Naive thymus-derived CD4-positive, alpha-beta T cell (primary cell): ENCODE measurements around the gene DHX34. TPM values are rescaled to one million over a fixed set of nuclear protein-coding genes. Genes with fewer than 3 reads are reported as not detected.
"Not testable (repeated sequence)": the region's sequence is repeated elsewhere in the genome, so short reads cannot be mapped to it uniquely, and the experiment has no call there.

Source experiments
- ATAC-seq: fragments of 150-1000 bp; cut with Tn5 transposase; 2 replicates; pipeline ENCODE4 v1.10.0; 2021; ENCODE audit warnings: mild to moderate bottlenecking, moderate library complexity
- CTCF ChIA-PET: fragments of 350-600 bp; sonication (Branson Sonifier 250); formaldehyde crosslinking; loops from one replicate; lab custom pipeline; 2021; ENCODE audit warnings: antibody characterized with exemption; lab: Charles Lee
- POLR2A ChIA-PET: fragments of 350-600 bp; sonication (Branson Sonifier 250); formaldehyde crosslinking; loops from one replicate; lab custom pipeline; 2021; ENCODE audit warnings: antibody characterized with exemption, inconsistent platforms; lab: Charles Lee
- DNase-seq, 9 donors: peaks; one replicate each; pipeline versions ENCODE4 v3.0.0 to v3.0.0-alpha.2; 2020 to 2022; ENCODE audit warnings: mixed read lengths in 1 of 9
- H3K27ac ChIP-seq: one replicate; pipeline ENCODE4 v1.7.0; 2013; ENCODE audit warnings: mild to moderate bottlenecking, low read depth, low read length, moderate library complexity
- H3K27me3 ChIP-seq, 2 donors: one replicate each; pipeline ENCODE4 v1.7.0; 2013; ENCODE audit warnings: low read length in 2 of 2, mild to moderate bottlenecking in 2 of 2, moderate library complexity in 2 of 2; ENCODE audit not compliant: control insufficient read depth in 2 of 2, insufficient read depth in 2 of 2
- H3K36me3 ChIP-seq, 3 experiments: 1 replicate in 2 of 3; 2 replicates in 1 of 3; pipeline ENCODE4 v1.7.0; 2013; ENCODE audit warnings: low read length in 3 of 3, mild to moderate bottlenecking in 3 of 3, moderate library complexity in 1 of 3; ENCODE audit not compliant: insufficient read depth in 3 of 3, control insufficient read depth in 2 of 3
- H3K4me1 ChIP-seq, 2 donors: one replicate each; pipeline ENCODE4 v1.7.0; 2013; ENCODE audit warnings: low read length in 2 of 2, mild to moderate bottlenecking in 2 of 2, moderate library complexity in 1 of 2; ENCODE audit not compliant: control insufficient read depth in 2 of 2, insufficient read depth in 2 of 2
- H3K4me3 ChIP-seq: 2 replicates; pipeline ENCODE4 v1.7.0; 2013; ENCODE audit warnings: mild to moderate bottlenecking, low read length
- H3K9me3 ChIP-seq, 3 experiments: 1 replicate in 2 of 3; 2 replicates in 1 of 3; pipeline ENCODE4 v1.7.0; 2013; ENCODE audit warnings: low read length in 3 of 3; ENCODE audit not compliant: control insufficient read depth in 2 of 3
- H3K27ac Mint-ChIP-seq, 9 donors: one replicate each; pipeline ENCODE4 v1.8.0; 2020 to 2022; ENCODE audit warnings: mixed read lengths in 9 of 9, mild to moderate bottlenecking in 8 of 9, moderate library complexity in 5 of 9, inconsistent platforms in 2 of 9
- H3K27me3 Mint-ChIP-seq, 5 donors: one replicate each; pipeline ENCODE4 v1.8.0; 2021 to 2022; ENCODE audit warnings: mixed read lengths in 5 of 5, mild to moderate bottlenecking in 1 of 5
- H3K36me3 Mint-ChIP-seq, 5 donors: one replicate each; pipeline ENCODE4 v1.8.0; 2020 to 2022; ENCODE audit warnings: mixed read lengths in 5 of 5, mild to moderate bottlenecking in 3 of 5, inconsistent platforms in 1 of 5
- H3K4me1 Mint-ChIP-seq, 7 donors: one replicate each; pipeline ENCODE4 v1.8.0; 2020 to 2022; ENCODE audit warnings: mixed read lengths in 7 of 7, mild to moderate bottlenecking in 3 of 7, inconsistent platforms in 1 of 7
- H3K4me3 Mint-ChIP-seq, 10 donors: one replicate each; pipeline ENCODE4 v1.8.0; 2020 to 2022; ENCODE audit warnings: mild to moderate bottlenecking in 10 of 10, mixed read lengths in 10 of 10, moderate library complexity in 6 of 10, inconsistent platforms in 2 of 10
- H3K9me3 Mint-ChIP-seq, 11 donors: one replicate each; pipeline ENCODE4 v1.8.0; 2020 to 2022; ENCODE audit warnings: mixed read lengths in 11 of 11, mild to moderate bottlenecking in 4 of 11, inconsistent platforms in 1 of 11, moderate library complexity in 1 of 11
- intact Hi-C, 2 donors: fragments of 100-400 bp; cut with micrococcal nuclease; formaldehyde crosslinking; loops; one replicate each; pipeline ENCODE4 v1.15.1; 2023
- polyA plus RNA-seq, 2 donors: library from polyadenylated mRNA; unstranded; fragments of 300-500 nt; fragmentation: Illumina TruSeq; gene quantifications; one replicate each; pipeline ENCODE4 v1.2.3, GENCODE V29; 2021
- total RNA-seq, 6 experiments: library from RNA in 5 of 6; stranded (reverse) in 5 of 6; gene quantifications; 1 replicate in 5 of 6; 2 replicates in 1 of 6; pipeline ENCODE4 v1.2.3 and lab custom pipeline; 2021 to 2026

Gene DHX34
- total and polyA plus RNA-seq, 7 experiments from 2014 or later: 3.7 to 31.6 (median 16.9) TPM

DNA sequence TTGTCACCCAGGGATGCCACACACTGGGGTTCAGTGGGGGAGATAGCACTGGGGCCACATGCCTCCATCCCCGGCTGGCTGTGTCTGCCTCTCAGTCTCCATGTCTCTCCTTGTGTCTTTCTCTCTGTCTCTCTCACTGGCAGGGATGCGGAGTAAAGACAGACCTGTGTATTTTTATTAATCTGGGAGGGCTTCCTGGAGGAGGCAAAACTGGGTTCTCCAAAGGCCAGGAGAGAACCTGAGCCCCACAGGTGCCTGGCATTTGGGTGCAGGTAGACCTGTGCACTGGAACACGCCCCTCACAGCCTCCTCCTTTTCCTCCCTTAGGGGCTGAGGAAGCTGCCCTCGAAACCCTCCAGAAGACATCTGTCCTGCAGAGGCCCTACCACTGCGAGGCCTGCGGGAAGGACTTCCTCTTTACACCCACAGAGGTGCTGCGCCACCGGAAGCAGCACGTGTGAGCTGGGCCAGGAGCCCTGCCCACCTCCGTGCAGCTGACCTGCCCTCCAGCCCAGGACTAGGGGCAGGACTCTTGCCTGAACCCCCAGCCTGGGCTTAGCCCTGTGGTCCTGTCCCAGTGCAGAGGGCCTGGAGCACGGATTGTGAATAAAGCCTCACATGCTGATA, 32.7 kb downstream of the DHX34 start:
- peak overlapping the region in 8 of 9 donors; percentile 63 to 85 (median 78) for H3K27ac Mint-ChIP-seq

DNA sequence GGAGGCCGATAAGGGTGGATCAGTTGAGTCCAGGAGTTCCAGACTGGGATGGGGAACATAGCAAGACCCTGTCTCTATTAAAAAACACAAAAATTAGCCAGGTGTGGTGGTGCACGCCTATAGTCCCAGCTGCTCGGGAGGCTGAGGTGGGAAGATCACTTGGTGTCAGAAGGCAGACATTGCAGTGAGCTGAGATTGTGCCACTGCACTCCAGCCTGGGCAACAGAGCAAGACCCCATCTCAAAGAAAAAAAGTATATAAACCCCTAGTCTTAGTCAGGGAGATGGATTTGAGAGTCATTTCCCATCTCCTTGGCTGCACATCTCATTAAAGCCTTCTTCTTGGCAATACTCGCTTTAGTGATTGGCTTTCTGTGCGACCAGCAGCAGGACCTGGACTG, 34.8 kb downstream of the DHX34 start:
- POLR2A ChIA-PET: interaction anchor here (0.7 kb wide), 1 partner anchor 891 kb away, joined by 3 read pairs; no protein-coding TSS in a partner anchor
- not testable (repeated sequence) for ATAC-seq

More for the DNA sequence above, 32.7 kb downstream of the DHX34 start:
- ATAC-seq (peak; percentile 71), DNase-seq (peak in 1 of 9 donors; percentile 24)
- CTCF ChIA-PET: interaction anchor here (0.8 kb wide), 1 partner anchor 10 kb away, joined by 4 read pairs; no protein-coding TSS in a partner anchor
- Mint-ChIP-seq H3K4me3 (peak overlapping the region in 2 of 10 donors; percentile 20 to 24), H3K27me3 (no peaks in the 10 kb centered on the region), H3K4me1 (peaks cover 13 to 20% (median 17%) of the 10 kb centered on the region in 7 donors), H3K9me3 (no peaks in the 10 kb centered on the region), H3K36me3 (peaks cover 5 to 22% (median 11%) of the 10 kb centered on the region in 5 donors)
- no peaks in the 10 kb centered on the region for H3K27me3 ChIP-seq
- intact Hi-C loops: no loop called here
- POLR2A ChIA-PET: no interaction called here
- H3K27ac ChIP-seq: peak overlapping the region; percentile 47
- peaks cover 9 to 19% of the 10 kb centered on the region in 2 donors for H3K4me1 ChIP-seq
- no peaks in the 10 kb centered on the region for H3K9me3 ChIP-seq
- peaks cover 0 to 52% (median 6%) of the 10 kb centered on the region in 3 experiments for H3K36me3 ChIP-seq
- H3K4me3 ChIP-seq: no peak overlapping the region

DNA sequence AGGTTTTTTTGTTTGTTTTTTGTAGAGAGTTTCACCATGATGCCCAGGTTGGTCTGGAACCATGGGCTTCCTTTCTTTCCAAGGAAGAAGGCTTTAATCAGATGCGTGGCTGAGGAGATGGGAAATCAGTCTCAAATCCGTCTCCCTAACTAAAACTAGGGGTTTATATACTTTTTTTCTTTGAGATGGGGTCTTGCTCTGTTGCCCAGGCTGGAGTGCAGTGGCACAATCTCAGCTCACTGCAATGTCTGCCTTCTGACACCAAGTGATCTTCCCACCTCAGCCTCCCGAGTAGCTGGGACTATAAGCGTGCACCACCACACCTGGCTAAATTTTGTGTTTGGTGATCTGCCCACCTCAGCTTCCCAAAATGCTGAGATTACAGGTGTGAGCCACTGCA, 35.4 kb downstream of the DHX34 start:
- H3K27me3 Mint-ChIP-seq, H3K9me3 Mint-ChIP-seq, H3K27ac Mint-ChIP-seq, H3K27me3 ChIP-seq, H3K27ac ChIP-seq, intact Hi-C loops, H3K4me3 Mint-ChIP-seq, ATAC-seq, DNase-seq, POLR2A ChIA-PET, H3K9me3 ChIP-seq, H3K4me3 ChIP-seq: not testable (repeated sequence)
- Mint-ChIP-seq H3K4me1 (peaks cover 13 to 20% (median 17%) of the 10 kb centered on the region in 7 donors), H3K36me3 (peaks cover 5 to 13% (median 5%) of the 10 kb centered on the region in 5 donors)
- Histone ChIP-seq H3K36me3 (peaks cover 0 to 28% (median 5%) of the 10 kb centered on the region in 3 experiments), H3K4me1 (peaks cover 9 to 19% of the 10 kb centered on the region in 2 donors)
- CTCF ChIA-PET: interaction anchor here (0.6 kb wide), 1 partner anchor 1117 kb away, joined by 3 read pairs; no protein-coding TSS in a partner anchor

More for the DNA sequence above, 34.8 kb downstream of the DHX34 start:
- Mint-ChIP-seq H3K4me1 (peaks cover 13 to 20% (median 17%) of the 10 kb centered on the region in 7 donors), H3K27ac (peak overlapping the region in 1 of 9 donors; percentile 83), H3K36me3 (peaks cover 5 to 13% (median 8%) of the 10 kb centered on the region in 5 donors)
- Histone ChIP-seq H3K36me3 (peaks cover 0 to 33% (median 5%) of the 10 kb centered on the region in 3 experiments), H3K4me1 (peaks cover 9 to 19% of the 10 kb centered on the region in 2 donors)
- H3K4me3 ChIP-seq, H3K27me3 ChIP-seq, H3K27ac ChIP-seq, H3K4me3 Mint-ChIP-seq, DNase-seq, H3K27me3 Mint-ChIP-seq, intact Hi-C loops, CTCF ChIA-PET, H3K9me3 Mint-ChIP-seq, H3K9me3 ChIP-seq: not testable (repeated sequence)

DNA sequence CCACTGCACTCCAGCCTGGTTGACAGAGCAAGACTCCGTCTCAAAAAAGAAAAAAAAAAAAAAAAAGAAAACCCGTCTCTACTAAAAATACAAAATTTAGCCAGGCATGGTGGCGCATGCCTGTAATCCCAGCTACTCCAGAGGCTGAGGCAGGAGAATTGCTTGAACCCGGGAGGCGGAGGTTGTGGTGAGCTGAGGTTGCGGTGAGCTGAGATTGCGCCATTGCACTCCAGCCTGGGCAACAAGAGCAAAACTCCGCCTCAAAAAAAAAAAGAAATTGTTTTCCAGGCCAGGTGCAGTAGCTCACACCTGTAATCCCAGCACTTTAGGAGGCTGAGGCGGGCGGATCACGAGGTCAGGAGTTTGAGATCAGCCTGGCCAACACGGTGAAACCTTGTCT, 37.5 kb downstream of the DHX34 start:
- H3K4me3 Mint-ChIP-seq, H3K27me3 Mint-ChIP-seq, H3K4me3 ChIP-seq, DNase-seq, H3K27me3 ChIP-seq, POLR2A ChIA-PET, H3K4me1 ChIP-seq, H3K9me3 ChIP-seq, ATAC-seq, H3K27ac Mint-ChIP-seq, H3K27ac ChIP-seq, intact Hi-C loops, H3K36me3 ChIP-seq, H3K36me3 Mint-ChIP-seq, H3K9me3 Mint-ChIP-seq: not testable (repeated sequence)
- CTCF ChIA-PET: interaction anchor here (0.6 kb wide), 1 partner anchor 37 kb away, joined by 4 read pairs; the partner anchor contains the start of gene DHX34
- H3K4me1 Mint-ChIP-seq: peaks cover 8 to 16% (median 14%) of the 10 kb centered on the region in 7 donors

DNA sequence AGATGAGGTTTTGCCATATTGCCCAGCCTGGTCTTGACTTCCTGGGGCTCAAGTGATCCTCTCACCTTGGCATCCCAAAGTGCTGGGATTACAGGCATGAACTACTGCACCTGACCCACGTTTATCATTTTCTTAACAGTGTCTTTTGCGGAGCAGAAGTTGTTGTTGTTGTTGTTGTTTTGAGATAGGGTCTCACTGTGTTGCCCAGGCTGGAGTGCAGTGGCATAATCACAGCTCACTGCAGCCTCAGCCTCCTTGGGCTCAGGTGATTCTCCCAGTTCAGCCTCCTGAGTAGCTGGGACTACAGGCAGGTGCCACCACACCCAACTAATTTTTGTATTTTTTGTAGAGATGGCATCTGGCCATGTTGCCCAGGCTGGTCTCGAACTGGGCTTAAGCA, 38.5 kb downstream of the DHX34 start:
- H3K36me3 ChIP-seq, CTCF ChIA-PET, H3K27ac ChIP-seq, DNase-seq, intact Hi-C loops, H3K4me1 ChIP-seq, H3K9me3 Mint-ChIP-seq, H3K27ac Mint-ChIP-seq, ATAC-seq, H3K36me3 Mint-ChIP-seq, POLR2A ChIA-PET, H3K4me3 Mint-ChIP-seq, H3K27me3 ChIP-seq, H3K27me3 Mint-ChIP-seq, H3K9me3 ChIP-seq, H3K4me3 ChIP-seq: not testable (repeated sequence)
- peaks cover 0 to 12% (median 7%) of the 10 kb centered on the region in 7 donors for H3K4me1 Mint-ChIP-seq

DNA sequence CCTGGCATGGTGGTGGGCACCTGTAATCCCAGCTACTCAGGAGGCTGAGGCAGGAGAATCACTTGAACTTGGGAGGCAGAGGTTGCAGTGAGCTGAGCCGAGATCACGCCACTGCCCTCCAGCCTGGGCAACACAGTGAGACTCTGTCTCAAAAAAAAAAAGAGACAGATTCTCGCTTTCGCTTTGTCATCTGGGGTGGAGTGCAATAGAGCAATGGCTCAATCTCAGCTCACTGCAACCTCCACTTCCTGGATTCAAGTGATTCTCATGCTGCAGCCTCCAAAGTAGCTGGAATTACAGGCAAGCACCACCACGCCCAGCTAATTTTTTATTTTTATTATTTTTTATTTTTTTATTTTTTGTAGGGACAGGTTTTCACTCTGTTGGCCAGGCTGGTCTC, 39.6 kb downstream of the DHX34 start:
- H3K4me1 ChIP-seq, H3K36me3 ChIP-seq, H3K27me3 ChIP-seq, H3K9me3 ChIP-seq, intact Hi-C loops, H3K27ac ChIP-seq, H3K4me1 Mint-ChIP-seq, H3K36me3 Mint-ChIP-seq, H3K4me3 ChIP-seq, H3K9me3 Mint-ChIP-seq, H3K27ac Mint-ChIP-seq, DNase-seq, H3K4me3 Mint-ChIP-seq: not testable (repeated sequence)
- ChIA-PET POLR2A (interaction anchor here (0.6 kb wide), 1 partner anchor 1013 kb away, joined by 5 read pairs; no protein-coding TSS in a partner anchor), CTCF (interaction anchor here (0.7 to 4.6 kb wide), 4 partner anchors 37 to 212 kb away, joined by 3 to 34 read pairs (median 4); no protein-coding TSS in a partner anchor)
- H3K27me3 Mint-ChIP-seq: peaks cover 0 to 13% (median 6%) of the 10 kb centered on the region in 5 donors
- peak; percentile 41 for ATAC-seq
